Epithelial cell of prostate (primary cell): ENCODE data around the gene MED14.

Experiments
- DNase-seq: peaks from one replicate; pipeline ENCODE4 v3.0.0-alpha.2; 2011; ENCODE audit warnings: low read depth, low spot score
- H3K27ac ChIP-seq: fragments of 450-650 bp; 2 replicates; pipeline ENCODE4 v1.5.1; 2017; ENCODE audit warnings: mild to moderate bottlenecking

Gene MED14

GRCh38 chrX:40671126-40671525 lies 64.2 kb downstream of the MED14 start:
- no peak for DNase-seq
- H3K27ac ChIP-seq: no peak overlapping the region

- no peak overlapping the region for H3K27ac ChIP-seq
- no peak for DNase-seq
Observed at GRCh38 chrX:40663880-40664630, 71.3 kb downstream of the MED14 start.

GRCh38 chrX:40663078-40663740 lies 72.1 kb downstream of the MED14 start:
- DNase-seq: no peak

GRCh38 chrX:40661489-40661888 lies 73.9 kb downstream of the MED14 start:
- no peak overlapping the region for H3K27ac ChIP-seq
- no peak for DNase-seq

More at GRCh38 chrX:40663078-40663740, 72.1 kb downstream of the MED14 start:
- no peak overlapping the region for H3K27ac ChIP-seq

GRCh38 chrX:40660381-40660780 lies 75.0 kb downstream of the MED14 start:
- no peak overlapping the region for H3K27ac ChIP-seq
- no peak for DNase-seq

- no peak for DNase-seq
- no peak overlapping the region for H3K27ac ChIP-seq
Observed at GRCh38 chrX:40653535-40653934, 81.8 kb downstream of the MED14 start.

GRCh38 chrX:40652664-40653063 lies 82.7 kb downstream of the MED14 start:
- H3K27ac ChIP-seq: no peak overlapping the region
- no peak for DNase-seq

- no peak for DNase-seq
- H3K27ac ChIP-seq: no peak overlapping the region
Observed at GRCh38 chrX:40651620-40652223, 83.6 kb downstream of the MED14 start.

- DNase-seq: peak; percentile 20
- H3K27ac ChIP-seq: peak within 1 kb of the TSS; percentile 75
Observed at GRCh38 chrX:40647307-40648197, 87.8 kb downstream of the MED14 start, which contains the start of gene CXorf38. TSS of gene CXorf38 (minus strand) at chrX:40647561. CDS start at chrX:40647520, 41 bp downstream.

GRCh38 chrX:40646489-40647306 lies 88.6 kb downstream of the MED14 start:
- DNase-seq: no peak
- H3K27ac ChIP-seq: peak overlapping the region; percentile 75

GRCh38 chrX:40644821-40645358 lies 90.5 kb downstream of the MED14 start:
- no peak for DNase-seq
- H3K27ac ChIP-seq: peak overlapping the region; percentile 75

- H3K27ac ChIP-seq: peak overlapping the region; percentile 75
- no peak for DNase-seq
Observed at GRCh38 chrX:40644176-40644575, 91.2 kb downstream of the MED14 start.

GRCh38 chrX:40637687-40638086 lies 97.7 kb downstream of the MED14 start:
- no peak for DNase-seq
- H3K27ac ChIP-seq: no peak overlapping the region

- DNase-seq: no peak
- H3K27ac ChIP-seq: no peak overlapping the region
Observed at GRCh38 chrX:40632199-40632598, 103.1 kb downstream of the MED14 start.

GRCh38 chrX:40628506-40628905 lies 106.8 kb downstream of the MED14 start:
- no peak for DNase-seq
- no peak overlapping the region for H3K27ac ChIP-seq

GRCh38 chrX:40625294-40625693 lies 110.0 kb downstream of the MED14 start:
- DNase-seq: no peak
- no peak overlapping the region for H3K27ac ChIP-seq

- DNase-seq: no peak
- H3K27ac ChIP-seq: no peak overlapping the region
Observed at GRCh38 chrX:40623665-40624064, 111.7 kb downstream of the MED14 start.

- no peak for DNase-seq
Observed at GRCh38 chrX:40623139-40623536, 112.2 kb downstream of the MED14 start, which contains the start of gene MPC1L. TSS of gene MPC1L (plus strand) at chrX:40623428. CDS start at chrX:40623566, 138 bp downstream.

More at GRCh38 chrX:40623139-40623536, 112.2 kb downstream of the MED14 start, which contains the start of gene MPC1L:
- no peak within 1 kb of the TSS for H3K27ac ChIP-seq
